ENCODE data around the gene KCNA3.

KCNA3 gene

DNA sequence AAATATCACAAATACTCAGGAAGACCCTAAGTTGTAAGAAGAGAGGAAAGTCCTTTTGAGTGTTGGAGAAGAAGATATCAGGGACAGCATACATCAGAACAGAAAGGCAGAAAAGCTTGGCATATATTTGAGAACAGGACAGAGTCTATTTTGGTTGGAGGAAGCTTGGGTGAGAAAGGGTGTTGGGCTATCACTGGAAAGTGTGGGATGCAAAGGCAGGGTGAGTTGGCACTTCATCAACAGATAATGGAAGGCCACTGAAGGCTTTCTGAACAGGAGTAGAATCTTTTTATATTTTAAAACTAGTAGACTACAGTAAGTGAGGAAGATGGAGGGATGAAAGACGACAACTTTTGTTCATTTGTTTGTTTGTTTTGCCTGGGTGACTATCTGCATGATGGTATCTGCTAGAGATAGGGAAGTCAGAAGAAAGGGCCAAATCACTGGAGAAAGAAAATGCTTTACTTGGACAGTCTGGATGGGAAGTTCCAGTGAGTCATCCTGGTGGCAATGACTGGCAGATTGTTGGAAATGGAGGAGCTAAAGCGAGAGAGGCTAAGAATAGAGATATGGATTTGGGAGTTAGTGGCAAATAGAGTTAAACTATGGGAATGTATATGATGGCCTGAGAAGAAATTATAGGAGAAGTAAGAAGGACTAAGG is 34.9 kb downstream of the KCNA3 start:
- no peak for DNase-seq (ENCODE audit: low read depth)

GRCh38 chr1:110638556-110638955 is 36.2 kb downstream of the KCNA3 start:
- no peak for DNase-seq (ENCODE audit: low read depth)

DNA sequence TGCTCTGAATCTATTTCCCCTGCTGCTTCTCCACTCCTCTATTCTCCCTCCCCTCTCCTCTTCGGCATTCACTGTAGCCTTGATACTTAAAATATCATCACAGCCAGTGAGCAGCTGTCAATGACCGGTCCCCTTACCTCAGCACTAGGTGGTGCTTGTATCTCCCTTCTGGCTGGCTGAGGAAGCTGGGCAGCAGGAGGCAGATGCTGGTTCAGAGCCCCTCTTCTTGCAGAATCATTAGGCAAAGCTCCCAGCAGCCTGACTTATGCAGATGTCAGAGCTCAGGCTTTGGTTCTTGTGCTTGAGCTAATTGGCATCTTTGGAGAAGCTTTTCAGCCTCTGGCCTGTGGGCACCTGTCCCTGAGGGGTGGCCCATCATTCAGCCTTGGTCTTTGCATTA is 36.7 kb downstream of the KCNA3 start:
- DNase-seq (ENCODE audit: low read depth) = no peak

DNA sequence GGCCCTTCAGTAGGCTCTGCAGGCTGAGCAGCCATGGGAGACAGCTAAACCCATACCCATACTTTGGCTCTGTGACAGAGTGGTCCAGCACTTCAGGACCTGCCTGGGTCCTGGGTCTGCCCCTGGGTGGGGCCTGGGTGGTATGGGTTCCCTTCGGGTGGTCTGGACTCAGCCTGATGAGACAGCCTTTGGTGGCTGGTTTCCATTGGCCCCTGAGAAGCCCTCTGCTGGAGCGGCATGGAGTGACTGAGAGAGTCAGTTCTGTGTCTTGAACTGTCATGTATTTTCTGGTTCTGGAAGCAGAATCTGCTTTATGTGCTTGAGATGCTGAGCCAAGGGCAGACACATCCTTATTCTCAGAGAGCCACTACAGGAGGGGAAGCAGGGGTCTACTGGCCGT is 37.3 kb downstream of the KCNA3 start:
- no peak for DNase-seq (ENCODE audit: low read depth)

DNA sequence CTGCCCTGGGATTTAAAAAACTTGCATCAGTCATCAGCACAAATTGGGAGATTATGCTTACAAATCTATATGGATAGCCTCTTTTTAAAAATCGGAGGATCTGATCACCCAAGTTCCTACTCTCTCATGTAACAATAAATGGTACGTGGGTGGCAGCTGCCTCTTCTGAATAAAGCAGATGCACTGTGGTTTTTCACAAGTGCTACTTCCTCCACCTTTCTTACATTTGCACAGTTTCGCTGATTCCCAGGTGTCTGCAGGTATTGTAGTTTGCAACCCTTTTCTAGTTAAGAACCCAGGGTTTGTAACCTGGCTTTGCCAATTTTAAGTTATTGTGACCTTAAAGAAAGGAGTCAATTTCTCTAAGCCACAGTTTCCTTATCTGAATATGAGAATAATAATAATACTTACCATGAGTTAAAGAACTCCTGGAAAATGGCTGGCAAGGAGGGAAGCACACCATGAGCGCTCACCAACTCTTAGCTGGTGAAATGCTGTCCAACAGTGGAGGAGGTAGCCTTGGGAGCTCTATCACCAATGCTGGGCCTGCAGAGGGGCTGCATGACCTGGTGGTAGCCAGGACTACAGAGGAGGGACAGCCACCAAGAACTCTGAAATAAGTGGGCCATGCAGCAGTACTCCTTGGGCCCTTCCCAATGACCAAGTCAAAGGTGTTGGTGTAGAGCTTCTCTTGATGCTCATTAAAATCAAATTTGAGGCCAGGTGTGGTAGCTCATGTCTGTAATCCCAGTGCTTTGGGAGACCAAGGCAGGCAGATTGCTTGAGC is 38.4 kb downstream of the KCNA3 start:
- DNase-seq (ENCODE audit: low read depth) = no peak

GRCh38 chr1:110635434-110635833 is 39.3 kb downstream of the KCNA3 start:
- DNase-seq (ENCODE audit: low read depth) = no peak

DNA sequence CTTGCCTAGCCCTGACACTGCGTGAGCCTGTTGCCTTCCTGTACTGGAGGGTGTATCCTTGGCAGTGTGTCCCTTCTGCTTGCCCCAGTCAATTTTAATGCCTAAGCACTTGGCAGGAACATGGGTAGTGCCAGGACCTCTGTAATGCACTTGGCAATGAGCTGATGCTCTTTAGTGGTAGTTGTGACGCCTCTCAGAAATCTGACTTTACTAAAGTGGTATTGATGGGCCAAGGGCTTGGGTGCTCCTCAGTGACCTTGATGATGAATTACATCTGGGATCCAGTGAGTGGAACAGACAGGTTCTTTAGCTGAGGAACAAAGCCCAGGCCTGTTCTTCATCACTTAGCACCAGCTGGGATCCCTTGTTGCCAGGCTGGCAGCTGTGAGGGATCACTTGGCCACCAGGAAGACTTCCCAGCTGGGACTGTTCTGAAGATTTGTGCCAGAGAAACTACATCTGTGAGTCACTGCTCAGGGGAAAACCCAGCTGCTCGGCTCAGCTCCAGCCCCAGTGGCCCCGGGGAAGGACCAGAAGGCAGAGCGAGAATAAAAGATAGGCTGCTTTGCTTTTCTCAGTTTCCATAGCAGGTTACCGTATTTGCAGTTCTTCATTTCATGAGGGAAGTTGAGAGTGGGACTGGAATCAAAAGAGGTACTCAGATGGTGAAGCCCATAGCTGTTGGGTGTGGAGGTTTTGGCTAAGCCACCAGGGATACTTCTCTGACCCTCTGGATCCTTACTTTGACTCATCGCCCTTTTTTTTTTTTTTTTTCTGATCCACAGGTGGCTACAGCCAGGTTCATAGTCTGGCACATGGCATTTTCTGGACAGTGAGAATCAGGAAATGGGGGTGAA is 40.1 kb downstream of the KCNA3 start:
- DNase-seq (ENCODE audit: low read depth) = peak; percentile 52

- no peak for DNase-seq (ENCODE audit: low read depth)
These were observed 40.7 kb downstream of the KCNA3 start for GRCh38 chr1:110634086-110634454.

- DNase-seq (ENCODE audit: low read depth) = no peak
These were observed 41.1 kb downstream of the KCNA3 start for GRCh38 chr1:110633646-110634030.

DNA sequence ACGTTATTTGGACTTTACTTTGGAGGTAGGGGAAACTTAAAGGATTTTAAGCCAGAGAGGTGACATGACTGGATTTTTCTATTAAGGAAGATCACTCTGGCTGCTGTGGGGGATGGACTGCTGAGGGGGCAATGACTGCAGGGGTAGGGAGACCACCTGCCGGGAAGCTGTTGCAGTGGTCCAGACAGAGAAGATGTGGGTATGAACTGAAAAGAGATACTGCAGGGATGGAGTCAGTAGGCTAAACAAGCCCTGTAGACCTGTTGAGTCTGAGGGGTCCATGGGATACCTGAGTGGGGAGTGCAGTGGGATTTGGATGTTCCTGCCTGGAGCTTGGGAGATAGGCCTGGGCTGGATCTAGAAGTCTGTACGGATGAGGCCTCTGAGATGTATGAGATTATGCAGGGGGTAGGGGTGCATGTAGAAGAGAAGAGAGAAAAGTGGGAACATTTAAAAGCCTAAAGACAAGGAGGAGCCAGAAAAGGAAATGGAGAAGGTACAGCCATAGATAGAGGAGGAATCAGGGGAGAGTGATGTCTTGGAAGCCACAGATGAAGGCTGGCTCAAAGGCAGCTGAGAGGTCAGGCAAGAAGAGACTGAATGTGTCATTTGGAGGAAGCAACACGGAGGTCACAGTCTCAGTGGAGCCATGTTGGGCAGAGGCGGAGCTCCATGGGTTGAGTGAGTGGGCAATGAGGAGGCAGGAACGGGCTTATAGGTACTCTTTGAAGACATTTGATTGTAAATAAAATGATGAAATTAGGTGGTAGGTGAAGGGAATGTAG is 42.7 kb downstream of the KCNA3 start:
- no peak for DNase-seq (ENCODE audit: low read depth)

- DNase-seq (ENCODE audit: low read depth) = peak; percentile 69
These were observed 43.7 kb downstream of the KCNA3 start for GRCh38 chr1:110630839-110631663.

DNA sequence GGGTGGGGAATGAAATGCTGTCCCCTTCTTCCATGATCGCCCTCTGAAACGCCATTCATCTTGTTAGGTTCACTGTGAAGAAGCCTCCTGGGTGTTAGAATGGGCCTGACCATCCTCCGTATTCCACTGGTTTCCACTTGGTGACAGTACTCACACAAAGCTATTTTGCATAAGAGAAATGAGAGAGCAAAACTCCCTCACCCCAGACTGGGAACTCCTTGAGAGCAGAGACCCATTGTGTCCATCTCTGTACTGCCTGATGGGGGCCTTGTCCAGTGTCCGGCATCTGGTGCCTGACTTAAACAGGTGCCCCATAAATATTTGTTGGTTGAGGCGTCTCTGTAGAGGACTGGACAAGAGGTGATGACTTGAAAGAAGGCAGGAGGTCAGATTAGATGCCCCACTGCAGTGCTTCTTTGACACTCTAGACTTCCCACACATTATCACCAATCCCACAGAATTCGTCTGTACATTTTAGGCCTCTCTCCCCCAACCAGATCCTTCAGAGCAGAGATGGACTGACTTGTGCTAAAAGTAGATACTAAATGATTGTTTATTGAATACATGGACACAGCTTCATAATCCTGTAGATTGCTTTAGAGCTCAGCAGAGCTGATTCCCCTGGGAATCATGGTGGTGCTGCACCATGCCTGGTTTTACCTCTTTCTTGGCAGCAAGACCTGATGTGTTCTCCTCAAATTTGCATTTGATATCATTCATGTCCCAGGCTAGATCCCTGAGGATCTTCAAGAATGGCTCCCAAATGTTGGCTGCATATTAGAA is 46.2 kb downstream of the KCNA3 start:
- no peak for DNase-seq (ENCODE audit: low read depth)

- no peak for DNase-seq (ENCODE audit: low read depth)
These were observed 47.0 kb downstream of the KCNA3 start for GRCh38 chr1:110627764-110628163.

- DNase-seq (ENCODE audit: low read depth) = no peak
These were observed 47.9 kb downstream of the KCNA3 start for GRCh38 chr1:110626889-110627288.
